Mucosa of descending colon (tissue), 3 donors: ENCODE data around the gene SUCLG2. TPM values are rescaled to one million over a fixed set of nuclear protein-coding genes. Genes with fewer than 3 reads are reported as not detected.

Source experiments
- ATAC-seq: fragments of 200-7000 bp; cut with Tn5 transposase; one replicate; pipeline ENCODE4 v1.9.1; 2020; ENCODE audit warnings: mild to moderate bottlenecking, moderate library complexity
- DNase-seq, 3 donors: peaks; one replicate each; pipeline ENCODE4 v3.0.0-alpha.2; 2020
- H3K36me3 ChIP-seq: fragments of 200-600 bp; one replicate; pipeline ENCODE4 v1.8.0; 2021; ENCODE audit warnings: low read depth, mild to moderate bottlenecking
- H3K4me1 ChIP-seq: fragments of 200-600 bp; one replicate; pipeline ENCODE4 v1.8.0; 2021; ENCODE audit warnings: low read depth, mild to moderate bottlenecking
- H3K4me3 ChIP-seq: fragments of 200-600 bp; one replicate; pipeline ENCODE4 v1.8.0; 2021; ENCODE audit warnings: mild to moderate bottlenecking
- H3K9me3 ChIP-seq: fragments of 200-600 bp; one replicate; pipeline ENCODE4 v1.8.0; 2021; ENCODE audit warnings: mild to moderate bottlenecking
- intact Hi-C, 2 donors: fragments of 100-400 bp; cut with DNase I in 1 of 2; cut with micrococcal nuclease in 1 of 2; formaldehyde crosslinking; loops; one replicate each; pipeline versions ENCODE4 v1.11.0 to v1.11.1; 2022; cut with DNase I, micrococcal nuclease
- total RNA-seq, 3 donors: library from RNA; stranded (reverse); fragmentation: NEBNext Ultra II Directional in 2 of 3; extraction: Animal tissue kit (Norgen Biotek cat#: 25700) in 2 of 3; gene quantifications; one replicate each; pipeline versions ENCODE4 v1.2.1 to v1.2.4, GENCODE V29; 2021 to 2023
- TF ChIP-seq, protein P1 (sequence below): fragments of 200-600 bp; IDR thresholded peaks from one replicate; pipeline ENCODE4 v1.8.0; 2022; ENCODE audit warnings: antibody characterized with exemption, mild to moderate bottlenecking
- donor health status: DM: no; HTN: no; CAD: no; lungs with moderate emphysema.
- donor health status: DM: no; HTN: no; CAD: no.
- donor health status: DM: no; HTN: yes; CAD: no.

Gene SUCLG2
- total RNA-seq, 3 donors from 2014 or later = 136 to 238 (median 153) TPM

DNA sequence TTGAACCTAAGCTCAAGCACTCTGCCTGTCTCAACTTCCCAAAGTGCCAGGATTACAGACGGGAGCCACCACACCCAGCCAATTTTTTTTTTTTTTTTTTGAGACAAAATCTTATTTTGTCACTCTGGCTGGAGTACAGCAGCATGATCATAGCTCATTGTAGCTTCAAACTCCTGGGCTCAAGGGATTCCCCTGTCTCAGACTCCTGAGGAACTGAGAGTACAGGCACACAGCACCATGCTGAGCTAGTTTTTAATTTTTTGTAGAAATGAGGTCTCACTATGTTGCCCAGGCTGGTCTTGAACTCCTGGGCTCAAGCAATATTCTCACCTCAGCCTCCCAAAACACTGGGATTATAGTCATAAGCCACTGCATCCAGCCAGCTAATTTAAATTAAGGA lies 36.8 kb upstream of the SUCLG2 start:
- Histone ChIP-seq H3K36me3 (no peaks in the 10 kb centered on the region), H3K4me1 (no peaks in the 10 kb centered on the region), H3K9me3 (no peaks in the 10 kb centered on the region), H3K4me3 (no peak overlapping the region)
- intact Hi-C loops = no loop called here
- no peak for ATAC-seq
- DNase-seq = no peak
- TF ChIP-seq, protein P1, sequence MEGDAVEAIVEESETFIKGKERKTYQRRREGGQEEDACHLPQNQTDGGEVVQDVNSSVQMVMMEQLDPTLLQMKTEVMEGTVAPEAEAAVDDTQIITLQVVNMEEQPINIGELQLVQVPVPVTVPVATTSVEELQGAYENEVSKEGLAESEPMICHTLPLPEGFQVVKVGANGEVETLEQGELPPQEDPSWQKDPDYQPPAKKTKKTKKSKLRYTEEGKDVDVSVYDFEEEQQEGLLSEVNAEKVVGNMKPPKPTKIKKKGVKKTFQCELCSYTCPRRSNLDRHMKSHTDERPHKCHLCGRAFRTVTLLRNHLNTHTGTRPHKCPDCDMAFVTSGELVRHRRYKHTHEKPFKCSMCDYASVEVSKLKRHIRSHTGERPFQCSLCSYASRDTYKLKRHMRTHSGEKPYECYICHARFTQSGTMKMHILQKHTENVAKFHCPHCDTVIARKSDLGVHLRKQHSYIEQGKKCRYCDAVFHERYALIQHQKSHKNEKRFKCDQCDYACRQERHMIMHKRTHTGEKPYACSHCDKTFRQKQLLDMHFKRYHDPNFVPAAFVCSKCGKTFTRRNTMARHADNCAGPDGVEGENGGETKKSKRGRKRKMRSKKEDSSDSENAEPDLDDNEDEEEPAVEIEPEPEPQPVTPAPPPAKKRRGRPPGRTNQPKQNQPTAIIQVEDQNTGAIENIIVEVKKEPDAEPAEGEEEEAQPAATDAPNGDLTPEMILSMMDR = no peak

DNA sequence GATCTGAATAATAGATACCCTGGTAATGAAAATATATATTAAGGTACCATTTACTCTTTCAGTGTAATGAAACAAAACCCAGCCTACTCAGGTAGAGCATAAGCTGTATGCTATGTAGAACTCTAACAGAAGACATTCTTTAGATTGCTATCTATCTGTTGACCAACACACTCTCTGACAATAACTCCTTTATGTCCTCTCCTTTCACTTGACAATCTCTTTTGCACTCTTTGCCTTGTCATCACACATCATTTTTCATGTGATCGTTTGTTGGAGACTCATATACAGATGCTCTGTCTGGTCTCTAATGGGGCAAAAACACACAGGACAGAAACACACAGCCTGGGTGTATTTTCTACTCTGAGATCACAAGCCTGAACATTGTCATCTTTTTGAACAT lies 35.4 kb upstream of the SUCLG2 start:
- H3K4me1 ChIP-seq = no peaks in the 10 kb centered on the region
- H3K36me3 ChIP-seq = no peaks in the 10 kb centered on the region
- ATAC-seq (no peak), DNase-seq (no peak)
- H3K9me3 ChIP-seq = no peaks in the 10 kb centered on the region
- H3K4me3 ChIP-seq = no peak overlapping the region
- intact Hi-C loops = no loop called here
- TF ChIP-seq, protein P1 = no peak

DNA sequence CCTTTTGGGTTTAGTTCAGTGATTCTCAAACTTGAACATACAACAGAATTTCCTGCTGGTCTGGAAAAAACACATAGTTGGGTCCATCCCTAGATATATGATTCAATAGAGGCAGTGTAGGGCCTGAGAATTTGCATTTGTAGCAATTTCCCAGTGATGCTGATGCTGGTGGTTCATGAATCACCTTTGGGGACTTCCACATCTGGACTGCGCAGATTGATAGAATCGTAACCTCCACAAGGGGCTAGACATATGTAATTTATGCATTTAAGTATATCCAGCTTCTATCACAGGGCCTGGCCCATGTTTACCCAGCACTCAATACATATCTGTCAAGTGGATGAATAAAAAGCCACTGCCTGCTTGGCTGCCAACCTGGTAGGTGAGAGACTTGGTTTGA lies 33.8 kb upstream of the SUCLG2 start:
- Histone ChIP-seq H3K9me3 (no peaks in the 10 kb centered on the region), H3K4me1 (no peaks in the 10 kb centered on the region), H3K36me3 (no peaks in the 10 kb centered on the region), H3K4me3 (no peak overlapping the region)
- no peak for ATAC-seq
- DNase-seq = no peak
- intact Hi-C loops = no loop called here
- TF ChIP-seq, protein P1 = no peak

DNA sequence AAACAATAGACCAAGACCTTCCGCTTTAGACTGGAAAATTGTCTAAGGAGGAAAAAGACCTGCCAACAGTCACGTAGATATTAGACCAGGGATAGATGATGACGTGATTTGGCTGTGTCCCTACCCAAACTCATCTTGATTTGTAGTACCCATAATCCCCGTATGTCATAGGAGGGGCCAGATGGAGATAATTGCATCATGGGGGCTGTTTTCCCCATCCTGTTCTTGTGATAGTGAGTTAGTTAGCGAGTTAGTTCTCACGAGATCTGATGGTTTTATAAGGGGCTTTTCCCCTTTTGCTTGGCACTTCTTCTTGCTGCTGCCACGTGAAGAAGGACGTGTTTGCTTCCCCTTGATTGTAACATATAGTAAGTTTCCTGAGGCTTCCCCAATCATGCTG lies 31.7 kb upstream of the SUCLG2 start:
- no peaks in the 10 kb centered on the region for H3K36me3 ChIP-seq
- TF ChIP-seq, protein P1 = no peak
- H3K4me3 ChIP-seq = no peak overlapping the region
- intact Hi-C loops = no loop called here
- no peaks in the 10 kb centered on the region for H3K4me1 ChIP-seq
- H3K9me3 ChIP-seq = no peaks in the 10 kb centered on the region
- no peak for ATAC-seq
- DNase-seq = no peak

DNA sequence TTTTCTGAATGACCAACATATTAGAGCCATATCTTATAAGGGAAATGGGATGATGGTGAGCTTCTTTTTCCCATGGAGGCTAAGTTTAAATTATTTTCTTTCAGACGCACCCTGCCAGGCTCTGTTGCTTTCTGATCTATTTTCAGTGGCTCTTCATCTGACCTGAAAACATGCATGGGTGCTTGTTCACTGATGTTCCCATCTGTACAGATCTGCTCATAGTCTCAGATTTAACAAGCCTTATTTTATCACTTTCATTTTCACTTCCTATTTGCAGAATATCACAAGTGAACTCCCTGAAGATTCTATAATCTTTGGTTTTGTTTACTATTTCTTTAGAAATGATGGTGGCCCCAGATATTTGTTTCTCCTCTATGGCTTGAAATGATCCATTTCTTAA lies 31.1 kb upstream of the SUCLG2 start:
- Histone ChIP-seq H3K36me3 (no peaks in the 10 kb centered on the region), H3K4me1 (no peaks in the 10 kb centered on the region), H3K4me3 (no peak overlapping the region), H3K9me3 (no peaks in the 10 kb centered on the region)
- DNase-seq (no peak), ATAC-seq (peak; percentile 72)
- intact Hi-C loops = no loop called here
- TF ChIP-seq, protein P1 = no peak

DNA sequence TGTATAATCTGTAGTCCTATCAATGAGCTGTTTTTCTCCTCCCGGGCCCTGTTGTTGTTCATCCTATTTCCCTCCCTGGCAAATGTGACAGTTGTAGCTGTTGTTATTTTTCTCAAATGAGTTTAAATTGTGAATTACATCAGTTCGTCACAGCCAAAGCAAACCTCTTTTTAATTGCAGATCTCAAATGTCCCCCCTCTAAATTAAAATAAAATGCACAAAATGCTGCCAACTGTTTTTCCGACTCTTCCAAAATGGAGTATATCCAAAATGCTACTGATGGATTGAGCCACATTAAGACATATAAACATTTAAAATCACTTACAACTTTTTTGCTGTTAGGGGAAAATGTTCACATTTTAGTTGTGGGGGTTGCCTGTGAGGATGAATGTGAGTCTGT lies 29.8 kb upstream of the SUCLG2 start:
- no peak for ATAC-seq
- intact Hi-C loops = no loop called here
- H3K36me3 ChIP-seq = no peaks in the 10 kb centered on the region
- H3K4me3 ChIP-seq = no peak overlapping the region
- no peak for DNase-seq
- TF ChIP-seq, protein P1 = no peak
- no peaks in the 10 kb centered on the region for H3K9me3 ChIP-seq
- H3K4me1 ChIP-seq = no peaks in the 10 kb centered on the region
